ENCODE measurements around the gene OSBPL10. TPM values are rescaled to one million over a fixed set of nuclear protein-coding genes. Genes with fewer than 3 reads are reported as not detected.

The OSBPL10 gene
- total and polyA plus RNA-seq, 4 experiments from 2014 or later: 0.95 TPM; not detected in 3

DNA sequence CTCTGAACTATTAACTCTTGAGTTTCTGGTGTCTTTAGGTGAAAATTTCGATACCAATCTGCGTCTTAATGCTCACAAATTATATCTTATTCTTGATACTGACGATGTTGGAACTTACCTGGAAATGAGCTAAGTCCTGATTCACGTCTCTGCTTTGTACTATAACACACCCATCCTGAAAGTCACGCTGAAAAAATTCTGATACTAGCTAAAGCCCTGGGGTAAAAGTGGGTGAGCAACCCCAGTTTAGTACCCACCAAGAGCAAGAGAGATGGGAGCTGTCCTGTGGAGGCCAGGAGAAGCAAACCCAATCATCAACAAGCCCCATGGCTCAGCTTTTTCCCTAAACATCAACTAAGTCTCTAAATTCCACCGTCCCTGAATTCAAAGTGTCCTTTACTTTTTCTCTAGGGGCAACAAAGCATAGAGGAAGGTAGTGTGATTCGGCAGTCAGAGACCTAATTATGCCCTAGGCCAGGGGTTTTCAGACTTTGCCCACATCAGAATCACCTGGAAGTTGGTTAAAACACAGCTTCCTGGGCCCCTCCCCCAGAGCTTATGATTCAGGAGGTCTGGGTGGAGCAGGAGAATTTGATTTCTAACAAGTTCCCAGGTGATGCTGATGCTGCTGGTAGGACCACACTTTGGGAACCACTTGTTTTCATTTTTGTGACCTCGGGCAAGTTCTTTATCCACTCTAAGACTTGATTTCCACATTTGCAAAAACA, 90.2 kb downstream of the OSBPL10 start:
- H3K4me1 ChIP-seq (ENCODE audit: insufficient read depth, low read length): no peaks in the 10 kb centered on the region
- Mint-ChIP-seq H3K9me3 (no peaks in the 10 kb centered on the region), H3K4me3 (no peak overlapping the region), H3K36me3 (no peaks in the 10 kb centered on the region), H3K4me1 (no peaks in the 10 kb centered on the region), H3K27me3 (peaks cover 11 to 15% of the 10 kb centered on the region in 2 donors), H3K27ac (no peak overlapping the region)
- H3K4me3 ChIP-seq (ENCODE audit: low read length in 2 of 2): no peak overlapping the region
- no peaks in the 10 kb centered on the region for H3K9me3 ChIP-seq (ENCODE audit: control insufficient read depth in 1 of 2, low read length in 2 of 2)
- ChIA-PET POLR2A (ENCODE audit: partially characterized antibody) (no interaction called here), CTCF (ENCODE audit: partially characterized antibody) (no interaction called here)
- DNase-seq: no peak
- no peaks in the 10 kb centered on the region for H3K27me3 ChIP-seq (ENCODE audit: insufficient read depth, low read length)
- H3K27ac ChIP-seq (ENCODE audit: low read depth, low read length): no peak overlapping the region
- H3K36me3 ChIP-seq (ENCODE audit: insufficient read depth, low read length): no peaks in the 10 kb centered on the region
- intact Hi-C loops (cut with micrococcal nuclease): no loop called here

- intact Hi-C loops (cut with micrococcal nuclease): no loop called here
- no peak overlapping the region for H3K4me3 Mint-ChIP-seq
- no peak for DNase-seq
- ChIA-PET CTCF (ENCODE audit: partially characterized antibody) (no interaction called here), POLR2A (ENCODE audit: partially characterized antibody) (no interaction called here)
- no peaks in the 10 kb centered on the region for H3K9me3 ChIP-seq (ENCODE audit: control insufficient read depth in 1 of 2, low read length in 2 of 2)
- no peak overlapping the region for H3K27ac Mint-ChIP-seq
- no peak overlapping the region for H3K27ac ChIP-seq (ENCODE audit: low read depth, low read length)
- H3K27me3 ChIP-seq (ENCODE audit: insufficient read depth, low read length): no peaks in the 10 kb centered on the region
- H3K4me1 ChIP-seq (ENCODE audit: insufficient read depth, low read length): no peaks in the 10 kb centered on the region
- H3K4me3 ChIP-seq (ENCODE audit: low read length in 2 of 2): no peak overlapping the region
- H3K4me1 Mint-ChIP-seq: no peaks in the 10 kb centered on the region
- H3K9me3 Mint-ChIP-seq: no peaks in the 10 kb centered on the region
- no peaks in the 10 kb centered on the region for H3K36me3 Mint-ChIP-seq
- peaks cover 11 to 15% of the 10 kb centered on the region in 2 donors for H3K27me3 Mint-ChIP-seq
- H3K36me3 ChIP-seq (ENCODE audit: insufficient read depth, low read length): no peaks in the 10 kb centered on the region
Measured at GRCh38 chr3:31890007-31890406, 91.1 kb downstream of the OSBPL10 start.

- POLR2A ChIA-PET (ENCODE audit: partially characterized antibody): no interaction called here
- intact Hi-C loops (cut with micrococcal nuclease): no loop called here
- CTCF ChIA-PET (ENCODE audit: partially characterized antibody): no interaction called here
- no peak overlapping the region for H3K4me3 ChIP-seq (ENCODE audit: low read length in 2 of 2)
- no peaks in the 10 kb centered on the region for H3K4me1 Mint-ChIP-seq
- no peaks in the 10 kb centered on the region for H3K36me3 ChIP-seq (ENCODE audit: insufficient read depth, low read length)
- no peaks in the 10 kb centered on the region for H3K9me3 ChIP-seq (ENCODE audit: control insufficient read depth in 1 of 2, low read length in 2 of 2)
- no peaks in the 10 kb centered on the region for H3K27me3 ChIP-seq (ENCODE audit: insufficient read depth, low read length)
- peaks cover 0 to 2% (median 0%) of the 10 kb centered on the region in 8 donors for H3K9me3 Mint-ChIP-seq
- no peaks in the 10 kb centered on the region for H3K4me1 ChIP-seq (ENCODE audit: insufficient read depth, low read length)
- DNase-seq: no peak
- H3K36me3 Mint-ChIP-seq: no peaks in the 10 kb centered on the region
- H3K27me3 Mint-ChIP-seq: peaks cover 8 to 9% of the 10 kb centered on the region in 2 donors
- H3K4me3 Mint-ChIP-seq: no peak overlapping the region
- H3K27ac Mint-ChIP-seq: no peak overlapping the region
- no peak overlapping the region for H3K27ac ChIP-seq (ENCODE audit: low read depth, low read length)
Measured at GRCh38 chr3:31885235-31885634, 95.8 kb downstream of the OSBPL10 start.

- no peaks in the 10 kb centered on the region for H3K9me3 ChIP-seq (ENCODE audit: control insufficient read depth in 1 of 2, low read length in 2 of 2)
- H3K4me3 ChIP-seq (ENCODE audit: low read length in 2 of 2): no peak overlapping the region
- H3K27me3 Mint-ChIP-seq: peaks cover 6 to 7% of the 10 kb centered on the region in 2 donors
- no peak overlapping the region for H3K4me3 Mint-ChIP-seq
- no peaks in the 10 kb centered on the region for H3K27me3 ChIP-seq (ENCODE audit: insufficient read depth, low read length)
- no peaks in the 10 kb centered on the region for H3K4me1 ChIP-seq (ENCODE audit: insufficient read depth, low read length)
- peaks cover 0 to 2% (median 0%) of the 10 kb centered on the region in 8 donors for H3K9me3 Mint-ChIP-seq
- intact Hi-C loops (cut with micrococcal nuclease): no loop called here
- H3K36me3 Mint-ChIP-seq: no peaks in the 10 kb centered on the region
- H3K27ac ChIP-seq (ENCODE audit: low read depth, low read length): no peak overlapping the region
- no peak overlapping the region for H3K27ac Mint-ChIP-seq
- H3K36me3 ChIP-seq (ENCODE audit: insufficient read depth, low read length): no peaks in the 10 kb centered on the region
- DNase-seq: no peak
- POLR2A ChIA-PET (ENCODE audit: partially characterized antibody): no interaction called here
- CTCF ChIA-PET (ENCODE audit: partially characterized antibody): no interaction called here
- H3K4me1 Mint-ChIP-seq: no peaks in the 10 kb centered on the region
Measured at GRCh38 chr3:31884251-31884650, 96.8 kb downstream of the OSBPL10 start.

DNA sequence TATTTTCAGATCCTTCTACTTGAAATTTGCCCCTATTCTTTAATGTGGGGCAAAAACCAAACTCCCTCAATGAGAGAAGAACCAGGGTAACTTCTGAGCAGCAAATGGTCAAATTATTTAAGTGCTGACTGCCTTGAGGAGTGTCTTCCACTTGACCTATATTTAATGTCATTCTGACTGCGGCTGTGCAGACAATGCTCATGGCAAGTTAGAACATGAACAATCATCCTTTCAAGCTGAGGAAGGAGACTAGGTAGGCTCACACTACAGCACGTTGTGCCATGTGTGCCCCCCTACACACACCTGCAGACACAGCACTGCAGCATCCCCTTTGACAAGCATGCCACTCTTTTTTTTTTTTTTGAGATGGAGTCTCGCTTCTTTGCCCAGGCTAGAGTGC, 98.2 kb downstream of the OSBPL10 start:
- Histone ChIP-seq H3K9me3 (ENCODE audit: control insufficient read depth in 1 of 2, low read length in 2 of 2) (no peaks in the 10 kb centered on the region), H3K4me1 (ENCODE audit: insufficient read depth, low read length) (no peaks in the 10 kb centered on the region), H3K27ac (ENCODE audit: low read depth, low read length) (no peak overlapping the region), H3K27me3 (ENCODE audit: insufficient read depth, low read length) (no peaks in the 10 kb centered on the region), H3K4me3 (ENCODE audit: low read length in 2 of 2) (no peak overlapping the region), H3K36me3 (ENCODE audit: insufficient read depth, low read length) (no peaks in the 10 kb centered on the region)
- peaks cover 4 to 5% of the 10 kb centered on the region in 2 donors for H3K27me3 Mint-ChIP-seq
- no peak overlapping the region for H3K27ac Mint-ChIP-seq
- POLR2A ChIA-PET (ENCODE audit: partially characterized antibody): no interaction called here
- DNase-seq: no peak
- no peaks in the 10 kb centered on the region for H3K4me1 Mint-ChIP-seq
- no peaks in the 10 kb centered on the region for H3K36me3 Mint-ChIP-seq
- no peak overlapping the region for H3K4me3 Mint-ChIP-seq
- intact Hi-C loops (cut with micrococcal nuclease): no loop called here
- H3K9me3 Mint-ChIP-seq: peaks cover 0 to 2% (median 0%) of the 10 kb centered on the region in 8 donors
- CTCF ChIA-PET (ENCODE audit: partially characterized antibody): interaction anchor here (0.7 kb wide), 1 partner anchor 817 kb away, joined by 3 read pairs; no protein-coding TSS in a partner anchor

GRCh38 chr3:31882431-31882830, 98.6 kb downstream of the OSBPL10 start:
- no peaks in the 10 kb centered on the region for H3K36me3 Mint-ChIP-seq
- POLR2A ChIA-PET (ENCODE audit: partially characterized antibody): no interaction called here

DNA sequence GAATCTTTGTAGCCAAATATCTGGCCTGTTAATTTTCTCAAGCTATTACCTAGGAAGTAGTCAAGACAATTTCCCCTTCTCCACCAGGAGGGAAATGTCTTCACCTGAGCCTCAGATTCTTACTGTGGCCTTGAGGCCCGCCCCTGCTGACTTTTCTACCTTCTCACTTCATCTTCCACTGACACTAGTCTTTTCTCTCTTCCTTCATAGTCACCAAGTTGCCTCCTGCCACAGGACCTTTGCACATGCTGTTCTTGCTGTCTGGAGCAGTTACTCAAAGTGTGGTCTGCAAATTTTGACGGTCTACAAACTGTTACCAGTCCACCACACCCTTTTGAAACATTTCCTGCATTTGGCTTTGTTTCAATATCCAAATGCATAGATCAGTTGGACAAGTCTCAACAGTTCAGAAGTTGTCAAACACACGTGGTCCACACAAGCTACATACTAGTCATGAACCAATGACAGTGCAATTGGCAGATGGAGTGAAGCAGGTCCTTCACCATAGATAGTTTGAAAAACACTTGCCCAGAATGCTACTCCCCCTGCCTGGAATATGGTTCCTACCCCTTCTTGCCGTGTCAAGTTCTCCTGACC, 100.5 kb downstream of the OSBPL10 start:
- no peaks in the 10 kb centered on the region for H3K4me1 ChIP-seq (ENCODE audit: insufficient read depth, low read length)
- Mint-ChIP-seq H3K27me3 (peaks cover 0 to 2% of the 10 kb centered on the region in 2 donors), H3K36me3 (no peaks in the 10 kb centered on the region), H3K27ac (no peak overlapping the region), H3K9me3 (peaks cover 0 to 2% (median 0%) of the 10 kb centered on the region in 8 donors), H3K4me3 (no peak overlapping the region), H3K4me1 (peaks cover 0 to 2% (median 0%) of the 10 kb centered on the region in 4 donors)
- no peaks in the 10 kb centered on the region for H3K9me3 ChIP-seq (ENCODE audit: control insufficient read depth in 1 of 2, low read length in 2 of 2)
- H3K27ac ChIP-seq (ENCODE audit: low read depth, low read length): no peak overlapping the region
- no peaks in the 10 kb centered on the region for H3K36me3 ChIP-seq (ENCODE audit: insufficient read depth, low read length)
- CTCF ChIA-PET (ENCODE audit: partially characterized antibody): no interaction called here
- no peak for DNase-seq
- H3K27me3 ChIP-seq (ENCODE audit: insufficient read depth, low read length): no peaks in the 10 kb centered on the region
- H3K4me3 ChIP-seq (ENCODE audit: low read length in 2 of 2): no peak overlapping the region
- POLR2A ChIA-PET (ENCODE audit: partially characterized antibody): no interaction called here
- intact Hi-C loops (cut with micrococcal nuclease): no loop called here

More at GRCh38 chr3:31882431-31882830, 98.6 kb downstream of the OSBPL10 start:
- Histone ChIP-seq H3K4me1 (ENCODE audit: insufficient read depth, low read length) (no peaks in the 10 kb centered on the region), H3K36me3 (ENCODE audit: insufficient read depth, low read length) (no peaks in the 10 kb centered on the region), H3K27me3 (ENCODE audit: insufficient read depth, low read length) (no peaks in the 10 kb centered on the region), H3K9me3 (ENCODE audit: control insufficient read depth in 1 of 2, low read length in 2 of 2) (no peaks in the 10 kb centered on the region), H3K27ac (ENCODE audit: low read depth, low read length) (no peak overlapping the region), H3K4me3 (ENCODE audit: low read length in 2 of 2) (no peak overlapping the region)
- intact Hi-C loops (cut with micrococcal nuclease): no loop called here
- DNase-seq: no peak
- Mint-ChIP-seq H3K27me3 (peaks cover 4 to 5% of the 10 kb centered on the region in 2 donors), H3K9me3 (peaks cover 0 to 2% (median 0%) of the 10 kb centered on the region in 8 donors), H3K4me1 (no peaks in the 10 kb centered on the region), H3K27ac (no peak overlapping the region), H3K4me3 (no peak overlapping the region)
- CTCF ChIA-PET (ENCODE audit: partially characterized antibody): no interaction called here
